Measurements from ENCODE around the gene FGFR1OP2.

DNA sequence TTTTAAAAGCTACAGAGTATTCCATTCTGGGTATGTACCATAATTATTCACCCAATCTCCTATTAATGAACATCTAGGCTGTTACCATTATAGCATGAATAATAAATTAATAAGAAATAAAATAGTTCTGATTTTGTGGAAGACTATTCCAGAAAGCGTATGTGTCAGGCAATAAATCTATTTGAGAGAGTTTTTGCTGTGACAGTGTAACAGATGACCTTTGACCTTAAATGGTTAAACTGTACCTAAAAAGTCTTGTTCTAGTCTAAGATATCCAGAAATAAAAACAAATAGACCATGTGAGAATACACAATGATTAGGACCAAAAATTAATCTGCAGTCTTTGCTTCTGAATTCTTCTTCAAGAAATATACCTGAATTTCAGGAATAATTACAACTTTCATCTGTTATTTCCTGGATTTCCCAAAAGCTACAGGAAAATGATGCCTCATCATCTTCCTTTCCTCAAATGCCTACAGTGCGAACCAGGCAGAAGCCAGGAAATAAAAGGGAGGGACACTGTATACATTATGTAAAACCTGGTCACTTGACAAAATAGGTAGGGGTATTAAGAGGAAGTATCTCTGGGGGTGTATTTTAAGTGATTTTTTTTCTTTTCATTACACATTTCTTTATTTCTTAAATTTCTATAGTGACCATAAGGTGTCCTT lies 68.7 kb downstream of the FGFR1OP2 start:
- TF ChIP-seq ZNF785 (tag by site-specific recombination; IDR thresholded peaks at IDR 0.05) (no peak), ZNF549 (tag by site-specific recombination; IDR thresholded peaks at IDR 0.05) (no peak), KLF16 (tag by site-specific recombination; IDR thresholded peaks at IDR 0.05) (no peak), SCRT2 (tag by site-specific recombination; IDR thresholded peaks at IDR 0.05) (no peak), KLF9 (tag by site-specific recombination; IDR thresholded peaks at IDR 0.05; ENCODE audit: low read depth) (no peak), ZNF629 (tag by site-specific recombination; IDR thresholded peaks at IDR 0.05) (no peak), ZNF175 (tag by site-specific recombination; IDR thresholded peaks at IDR 0.05) (no peak), ZBTB8A (tag by site-specific recombination; IDR thresholded peaks at IDR 0.05) (no peak), ZNF138 (tag by site-specific recombination; IDR thresholded peaks at IDR 0.05; ENCODE audit: borderline replicate concordance) (no peak), ZNF157 (tag by site-specific recombination; IDR thresholded peaks at IDR 0.05) (no peak), ZBTB20 (tag by site-specific recombination; IDR thresholded peaks at IDR 0.05) (no peak)
- TF ChIP-seq, protein P1, sequence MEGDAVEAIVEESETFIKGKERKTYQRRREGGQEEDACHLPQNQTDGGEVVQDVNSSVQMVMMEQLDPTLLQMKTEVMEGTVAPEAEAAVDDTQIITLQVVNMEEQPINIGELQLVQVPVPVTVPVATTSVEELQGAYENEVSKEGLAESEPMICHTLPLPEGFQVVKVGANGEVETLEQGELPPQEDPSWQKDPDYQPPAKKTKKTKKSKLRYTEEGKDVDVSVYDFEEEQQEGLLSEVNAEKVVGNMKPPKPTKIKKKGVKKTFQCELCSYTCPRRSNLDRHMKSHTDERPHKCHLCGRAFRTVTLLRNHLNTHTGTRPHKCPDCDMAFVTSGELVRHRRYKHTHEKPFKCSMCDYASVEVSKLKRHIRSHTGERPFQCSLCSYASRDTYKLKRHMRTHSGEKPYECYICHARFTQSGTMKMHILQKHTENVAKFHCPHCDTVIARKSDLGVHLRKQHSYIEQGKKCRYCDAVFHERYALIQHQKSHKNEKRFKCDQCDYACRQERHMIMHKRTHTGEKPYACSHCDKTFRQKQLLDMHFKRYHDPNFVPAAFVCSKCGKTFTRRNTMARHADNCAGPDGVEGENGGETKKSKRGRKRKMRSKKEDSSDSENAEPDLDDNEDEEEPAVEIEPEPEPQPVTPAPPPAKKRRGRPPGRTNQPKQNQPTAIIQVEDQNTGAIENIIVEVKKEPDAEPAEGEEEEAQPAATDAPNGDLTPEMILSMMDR (tag by site-specific recombination; IDR thresholded peaks at IDR 0.05) = no peak
